HG03378 (cell line): ENCODE measurements around the gene HAUS5.
"Not testable (repeated sequence)": the region's sequence is repeated elsewhere in the genome, so short reads cannot be mapped to it uniquely, and the experiment has no call there.

Experiments used
- ATAC-seq: cut with Tn5 transposase; IDR thresholded peaks from one replicate; pipeline ENCODE4 v1.9.1; 2021; ENCODE audit warnings: mild to moderate bottlenecking, moderate library complexity; ENCODE audit not compliant: unreplicated experiment

HAUS5 gene

GRCh38 chr19:35642312-35642711 is 29.8 kb downstream of the HAUS5 start:
- ATAC-seq, result no peak

- no peak for ATAC-seq
Observed at GRCh38 chr19:35642798-35643254, 30.3 kb downstream of the HAUS5 start.

- no peak for ATAC-seq
Observed at GRCh38 chr19:35643255-35644205, 31.0 kb downstream of the HAUS5 start.

- ATAC-seq, result no peak
Observed at GRCh38 chr19:35644206-35644986, 31.9 kb downstream of the HAUS5 start.

- ATAC-seq, result no peak
Observed at GRCh38 chr19:35644987-35645679, 32.6 kb downstream of the HAUS5 start.

- no peak for ATAC-seq
Observed at GRCh38 chr19:35645680-35646511, 33.4 kb downstream of the HAUS5 start.

GRCh38 chr19:35648017-35648961 is 35.8 kb downstream of the HAUS5 start, which contains the start of gene COX6B1:
TSS of gene COX6B1 (plus strand) at chr19:35648323. CDS start at chr19:35651244, 2,921 bp downstream.
- ATAC-seq, result peak; percentile 64

- ATAC-seq, result no peak
Observed at GRCh38 chr19:35650581-35650980, 38.0 kb downstream of the HAUS5 start.

- not testable (repeated sequence) for ATAC-seq
Observed at GRCh38 chr19:35654828-35655227, 42.3 kb downstream of the HAUS5 start.

- no peak for ATAC-seq
Observed at GRCh38 chr19:35655600-35655999, 43.1 kb downstream of the HAUS5 start.

GRCh38 chr19:35656700-35657099 is 44.2 kb downstream of the HAUS5 start:
- ATAC-seq, result no peak

GRCh38 chr19:35657904-35658700 is 45.6 kb downstream of the HAUS5 start:
- no peak for ATAC-seq

- ATAC-seq, result no peak
Observed at GRCh38 chr19:35661995-35662340, 49.4 kb downstream of the HAUS5 start.

- ATAC-seq, result no peak
Observed at GRCh38 chr19:35663981-35664380, 51.4 kb downstream of the HAUS5 start.

- ATAC-seq, result no peak
Observed at GRCh38 chr19:35665157-35665556, 52.6 kb downstream of the HAUS5 start.

- no peak for ATAC-seq
Observed at GRCh38 chr19:35665604-35666003, 53.1 kb downstream of the HAUS5 start.

GRCh38 chr19:35666251-35666913 is 53.8 kb downstream of the HAUS5 start, which contains the start of gene UPK1A:
TSS of gene UPK1A (plus strand) at chr19:35666517. CDS start at chr19:35666813, 296 bp downstream.
- ATAC-seq, result no peak

- no peak for ATAC-seq
Observed at GRCh38 chr19:35669566-35669965, 57.0 kb downstream of the HAUS5 start.
